H9 (cell line): ENCODE results near the gene GSAP. TPM values are rescaled to one million over a fixed set of nuclear protein-coding genes. Genes with fewer than 3 reads are reported as not detected.

Source experiments
- DNase-seq: peaks from one replicate; pipeline ENCODE4 v3.0.0-alpha.2; 2017
- H2AFZ ChIP-seq: one replicate; pipeline ENCODE4 v1.6.1; 2013; ENCODE audit warnings: mild to moderate bottlenecking, low read length, control low read depth, moderate library complexity
- H2AK5ac ChIP-seq: 2 replicates; pipeline ENCODE4 v1.6.1; 2013; ENCODE audit warnings: low read length, control low read depth, mixed read lengths; ENCODE audit not compliant: insufficient read length
- H2BK120ac ChIP-seq: one replicate; pipeline ENCODE4 v1.6.1; 2013; ENCODE audit warnings: low read depth, mild to moderate bottlenecking, low read length, control low read depth, inconsistent platforms; ENCODE audit not compliant: poor library complexity, severe bottlenecking
- H2BK12ac ChIP-seq: 2 replicates; pipeline ENCODE4 v1.6.1; 2013; ENCODE audit warnings: low read length, control low read depth, mixed read lengths, low read depth; ENCODE audit not compliant: insufficient read length
- H2BK15ac ChIP-seq: 2 replicates; pipeline ENCODE4 v1.6.1; 2013; ENCODE audit warnings: low read depth, low read length, control low read depth
- H2BK20ac ChIP-seq: one replicate; pipeline ENCODE4 v1.6.1; 2013; ENCODE audit warnings: low read depth, mild to moderate bottlenecking, low read length, control low read depth, inconsistent platforms; ENCODE audit not compliant: poor library complexity, severe bottlenecking
- H2BK5ac ChIP-seq: 2 replicates; pipeline ENCODE4 v1.6.1; 2013; ENCODE audit warnings: low read length, control low read depth, mixed read lengths; ENCODE audit not compliant: insufficient read length
- H3K14ac ChIP-seq: 2 replicates; pipeline ENCODE4 v1.6.1; 2013; ENCODE audit warnings: low read length, control low read depth; ENCODE audit not compliant: insufficient read depth
- H3K18ac ChIP-seq: 2 replicates; pipeline ENCODE4 v1.6.1; 2013; ENCODE audit warnings: low read depth, mild to moderate bottlenecking, mixed read lengths, low read length, control low read depth; ENCODE audit not compliant: insufficient read length
- H3K23ac ChIP-seq: 2 replicates; pipeline ENCODE4 v1.6.1; 2013; ENCODE audit warnings: low read length, control low read depth, mixed read lengths, low read depth; ENCODE audit not compliant: insufficient read length
- H3K23me2 ChIP-seq: 2 replicates; pipeline ENCODE4 v1.6.1; 2013; ENCODE audit warnings: low read depth, mild to moderate bottlenecking, mixed read lengths, low read length, control low read depth; ENCODE audit not compliant: insufficient read length, poor library complexity, severe bottlenecking
- H3K27ac ChIP-seq: 2 replicates; pipeline ENCODE4 v1.5.1; 2013; ENCODE audit warnings: low read length, control low read depth, mixed read lengths, low read depth; ENCODE audit not compliant: insufficient read length
- H3K27me3 ChIP-seq: 2 replicates; pipeline ENCODE4 v1.6.1; 2013; ENCODE audit warnings: low read length, control low read depth, inconsistent platforms; ENCODE audit not compliant: insufficient read depth
- H3K4ac ChIP-seq: 2 replicates; pipeline ENCODE4 v1.6.1; 2013; ENCODE audit warnings: low read depth, mild to moderate bottlenecking, control low read depth, inconsistent platforms, low read length, moderate library complexity
- H3K4me1 ChIP-seq: 2 replicates; pipeline ENCODE4 v1.6.1; 2013; ENCODE audit warnings: low read length, control low read depth, inconsistent platforms; ENCODE audit not compliant: insufficient read depth
- H3K4me2 ChIP-seq: 2 replicates; pipeline ENCODE4 v1.6.1; 2013; ENCODE audit warnings: low read length, control low read depth, mixed read lengths; ENCODE audit not compliant: insufficient read length, insufficient read depth
- H3K56ac ChIP-seq: 2 replicates; pipeline ENCODE4 v1.6.1; 2013; ENCODE audit warnings: low read depth, mild to moderate bottlenecking, mixed read lengths, low read length, control low read depth; ENCODE audit not compliant: insufficient read length
- H3K79me1 ChIP-seq: 2 replicates; pipeline ENCODE4 v1.6.1; 2013; ENCODE audit warnings: low read depth, mild to moderate bottlenecking, moderate library complexity, low read length, control low read depth, inconsistent platforms; ENCODE audit not compliant: insufficient read depth, poor library complexity, severe bottlenecking
- H3K79me2 ChIP-seq: 2 replicates; pipeline ENCODE4 v1.6.1; 2013; ENCODE audit warnings: low read length, control low read depth, inconsistent platforms; ENCODE audit not compliant: insufficient read depth
- H3K9ac ChIP-seq: 2 replicates; pipeline ENCODE4 v1.6.1; 2013; ENCODE audit warnings: low read length, control low read depth, mixed read lengths; ENCODE audit not compliant: insufficient read length; ENCODE audit errors: extremely low read depth
- H3K9me3 ChIP-seq: one replicate; pipeline ENCODE4 v1.6.1; 2013; ENCODE audit warnings: low read depth, low read length, inconsistent platforms; ENCODE audit not compliant: control insufficient read depth
- H3T11ph ChIP-seq: one replicate; pipeline ENCODE4 v1.6.1; 2013; ENCODE audit warnings: mild to moderate bottlenecking, low read length, control low read depth, inconsistent platforms
- H4K20me1 ChIP-seq: one replicate; pipeline ENCODE4 v1.6.1; 2013; ENCODE audit not compliant: control insufficient read depth, insufficient read length, insufficient read depth
- H4K5ac ChIP-seq: 2 replicates; pipeline ENCODE4 v1.6.1; 2013; ENCODE audit warnings: low read depth, mild to moderate bottlenecking, mixed read lengths, low read length, control low read depth; ENCODE audit not compliant: insufficient read length
- H4K8ac ChIP-seq: replicated peaks from 2 replicates; pipeline ENCODE4 v1.6.1; 2013; ENCODE audit warnings: low read length, control low read depth, mixed read lengths, low read depth; ENCODE audit not compliant: insufficient read length
- H4K91ac ChIP-seq: 2 replicates; pipeline ENCODE4 v1.6.1; 2013; ENCODE audit warnings: low read depth, mild to moderate bottlenecking, moderate library complexity, mixed read lengths, low read length, control low read depth; ENCODE audit not compliant: insufficient read length
- H3K27ac Mint-ChIP-seq, 3 experiments: 2 replicates in 2 of 3; 3 replicates in 1 of 3; pipeline ENCODE4 v1.8.0; 2020 to 2021; ENCODE audit warnings: mixed read lengths in 3 of 3, mild to moderate bottlenecking in 1 of 3, moderate library complexity in 1 of 3
- H3K27me3 Mint-ChIP-seq: 2 replicates; pipeline ENCODE4 v1.8.0; 2021; ENCODE audit warnings: low read depth, mild to moderate bottlenecking, moderate library complexity, mixed read lengths
- H3K36me3 Mint-ChIP-seq, 3 experiments: 2 replicates in 2 of 3; 3 replicates in 1 of 3; pipeline ENCODE4 v1.8.0; 2020 to 2021; ENCODE audit warnings: low read depth in 3 of 3, mixed read lengths in 3 of 3; ENCODE audit not compliant: insufficient read depth in 1 of 3
- H3K4me1 Mint-ChIP-seq, 2 experiments: 2 replicates each; pipeline ENCODE4 v1.8.0; 2020; ENCODE audit warnings: mixed read lengths in 2 of 2
- H3K4me3 Mint-ChIP-seq, 2 experiments: 2 replicates in 1 of 2; 3 replicates in 1 of 2; pipeline ENCODE4 v1.8.0; 2020 to 2021; ENCODE audit warnings: mild to moderate bottlenecking in 2 of 2, mixed read lengths in 2 of 2, moderate library complexity in 1 of 2
- H3K9me3 Mint-ChIP-seq, 2 experiments: 2 replicates in 1 of 2; 3 replicates in 1 of 2; pipeline ENCODE4 v1.8.0; 2020; ENCODE audit warnings: mild to moderate bottlenecking in 2 of 2, mixed read lengths in 2 of 2, moderate library complexity in 1 of 2
- WGBS: extraction: QIAGEN DNeasy Blood & Tissue Kit; methylation state at CpG from one replicate; pipeline ENCODE4 v1.1.7; 2013; ENCODE audit warnings: missing lambda C conversion rate, low lambda C conversion rate, mixed read lengths; ENCODE audit not compliant: insufficient read length; ENCODE audit errors: extremely low coverage; 5-methylcytosine and 5-hydroxymethylcytosine counted together
- total RNA-seq: library from RNA; stranded (reverse); gene quantifications from 2 replicates; pipeline ENCODE4 v1.2.1, GENCODE V29; 2021
- TF ChIP-seq, protein P1 (sequence below): fragments of 200-600 bp; sonication (generic); conservative IDR thresholded peaks from 3 replicates; pipeline ENCODE4 v1.8.0; 2021; ENCODE audit warnings: antibody characterized with exemption, mild to moderate bottlenecking

GSAP gene
- total RNA-seq, 1 experiment from 2014 or later, result 1.9 TPM

- H3K23me2 ChIP-seq, result no peaks in the 10 kb centered on the region
- no peak overlapping the region for H3K56ac ChIP-seq
- no peak overlapping the region for H4K5ac ChIP-seq
- H3K9me3 ChIP-seq, result no peaks in the 10 kb centered on the region
- no peaks in the 10 kb centered on the region for H4K20me1 ChIP-seq
- H3K9me3 Mint-ChIP-seq, result no peaks in the 10 kb centered on the region
- H3K4me3 Mint-ChIP-seq, result no peak overlapping the region
- no peak overlapping the region for H2BK15ac ChIP-seq
- no peaks in the 10 kb centered on the region for H3K79me1 ChIP-seq
- no peak overlapping the region for H3K23ac ChIP-seq
- no peaks in the 10 kb centered on the region for H3K79me2 ChIP-seq
- no peak overlapping the region for H2BK12ac ChIP-seq
- H3K27me3 ChIP-seq, result no peaks in the 10 kb centered on the region
- H2AK5ac ChIP-seq, result no peak overlapping the region
- H3K4me1 Mint-ChIP-seq, result peaks cover 3% of the 10 kb centered on the region in 2 experiments; a peak in 3 of 4 replicates
- H2BK120ac ChIP-seq, result no peak overlapping the region
- H3T11ph ChIP-seq, result no peak overlapping the region
- no peak overlapping the region for H3K27ac Mint-ChIP-seq
- no peak overlapping the region for H3K14ac ChIP-seq
- H3K27me3 Mint-ChIP-seq, result no peaks in the 10 kb centered on the region; the same call in 1 of the 2 replicates
- H3K4ac ChIP-seq, result no peak overlapping the region
- no peak overlapping the region for H3K27ac ChIP-seq
- no CpG with 5 or more reads among the region's 3 CpGs for WGBS
- TF ChIP-seq, protein P1, sequence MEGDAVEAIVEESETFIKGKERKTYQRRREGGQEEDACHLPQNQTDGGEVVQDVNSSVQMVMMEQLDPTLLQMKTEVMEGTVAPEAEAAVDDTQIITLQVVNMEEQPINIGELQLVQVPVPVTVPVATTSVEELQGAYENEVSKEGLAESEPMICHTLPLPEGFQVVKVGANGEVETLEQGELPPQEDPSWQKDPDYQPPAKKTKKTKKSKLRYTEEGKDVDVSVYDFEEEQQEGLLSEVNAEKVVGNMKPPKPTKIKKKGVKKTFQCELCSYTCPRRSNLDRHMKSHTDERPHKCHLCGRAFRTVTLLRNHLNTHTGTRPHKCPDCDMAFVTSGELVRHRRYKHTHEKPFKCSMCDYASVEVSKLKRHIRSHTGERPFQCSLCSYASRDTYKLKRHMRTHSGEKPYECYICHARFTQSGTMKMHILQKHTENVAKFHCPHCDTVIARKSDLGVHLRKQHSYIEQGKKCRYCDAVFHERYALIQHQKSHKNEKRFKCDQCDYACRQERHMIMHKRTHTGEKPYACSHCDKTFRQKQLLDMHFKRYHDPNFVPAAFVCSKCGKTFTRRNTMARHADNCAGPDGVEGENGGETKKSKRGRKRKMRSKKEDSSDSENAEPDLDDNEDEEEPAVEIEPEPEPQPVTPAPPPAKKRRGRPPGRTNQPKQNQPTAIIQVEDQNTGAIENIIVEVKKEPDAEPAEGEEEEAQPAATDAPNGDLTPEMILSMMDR, result no peak
- H4K91ac ChIP-seq, result no peak overlapping the region
- DNase-seq, result no peak
- H3K9ac ChIP-seq, result no peak overlapping the region
- H3K4me1 ChIP-seq, result no peaks in the 10 kb centered on the region
- H3K18ac ChIP-seq, result no peak overlapping the region
- H2AFZ ChIP-seq, result no peak overlapping the region
- H3K36me3 Mint-ChIP-seq, result no peaks in the 10 kb centered on the region
- H2BK5ac ChIP-seq, result no peak overlapping the region
- H3K4me2 ChIP-seq, result no peak overlapping the region
- H2BK20ac ChIP-seq, result no peak overlapping the region
- H4K8ac ChIP-seq, result no peak overlapping the region
Measured at GRCh38 chr7:77315182-77315591, 101.0 kb downstream of the GSAP start.
